ENCODE results near the gene KCNH1. TPM values are rescaled to one million over a fixed set of nuclear protein-coding genes. Genes with fewer than 3 reads are reported as not detected.

Gene KCNH1
- total and polyA plus RNA-seq, 9 of the 15 experiments (the other 6 are each of a cell fraction or from before 2014, with no cell fraction given): not detected

GRCh38 chr1:210777914-210778313, 356.0 kb downstream of the KCNH1 start:
- Histone ChIP-seq H3K79me2 (ENCODE audit: control insufficient read depth, insufficient read depth, low read length) (no peaks in the 10 kb centered on the region), H4K20me1 (replicated peaks; ENCODE audit: control insufficient read depth, insufficient read depth, low read length) (no peaks in the 10 kb centered on the region), H3K9me1 (ENCODE audit: control insufficient read depth, insufficient read depth, low read length) (no peaks in the 10 kb centered on the region), H3K9me3 (replicated peaks; ENCODE audit: control insufficient read depth, insufficient read depth, low read depth, low read length) (0 out of 2 replicates have a peak, but pooled peaks cover 1% of the 10 kb centered on the region), H3K9ac (ENCODE audit: insufficient read depth in 1 of 2, low read depth in 2 of 2, low read length in 2 of 2) (no peak overlapping the region), H3K4me1 (replicated peaks in 1 of 2; ENCODE audit: control insufficient read depth in 2 of 2, insufficient read depth in 2 of 2, low read length in 2 of 2) (no peaks in the 10 kb centered on the region), H3K4me2 (ENCODE audit: insufficient read depth, low read length) (no peak overlapping the region), H3K4me3 (no peak overlapping the region), H3K27me3 (ENCODE audit: control insufficient read depth in 2 of 2, insufficient read depth in 2 of 2, low read length in 2 of 2) (no peaks in the 10 kb centered on the region), H2AFZ (ENCODE audit: low read depth, low read length) (no peak overlapping the region), H3K36me3 (ENCODE audit: control insufficient read depth, insufficient read depth, low read length) (no peaks in the 10 kb centered on the region), H3K27ac (ENCODE audit: extremely low read depth, low read depth, low read length) (no peak overlapping the region)
- no peak for DNase-seq (ENCODE audit: extremely low read depth in 1 of 4, low spot score in 3 of 4)
- no peak for ATAC-seq
- in situ Hi-C loops (cut with MboI) (no loop called here), intact Hi-C loops (cut with micrococcal nuclease) (no loop called here)
- no peak for FAIRE-seq
- WGBS (ENCODE audit: insufficient coverage, low coverage, missing lambda C conversion rate): 2% methylated on average over 2 of the region's 2 CpGs
- ChIA-PET POLR2A (interaction anchor here (0.5 to 1.0 kb wide), 3 partner anchors 23 to 383 kb away, joined by 3 to 4 read pairs (median 3); no protein-coding TSS in a partner anchor), CTCF (ENCODE audit: low intra/inter-chr PET ratio) (no interaction called here)
- BruUV-seq (replicated peaks): no TSS peak
- no peak for TF ChIP-seq ZNF124 (CRISPR knock-in tag; IDR thresholded peaks at IDR 0.05)
- TF ChIP-seq PTRF (tag; IDR thresholded peaks at IDR 0.05): no peak
- TF ChIP-seq ESRRA (IDR thresholded peaks at IDR 0.05; ENCODE audit: borderline replicate concordance, low read depth): no peak
- TF ChIP-seq ZNF146 (CRISPR knock-in tag; IDR thresholded peaks at IDR 0.05; ENCODE audit: unreplicated experiment): no peak
- no peak for TF ChIP-seq NEUROD1 (IDR thresholded peaks at IDR 0.05; ENCODE audit: borderline replicate concordance, low read depth, low read length, partially characterized antibody)
- TF ChIP-seq GATAD2B (IDR thresholded peaks at IDR 0.05; ENCODE audit: borderline replicate concordance): no peak
- no peak for TF ChIP-seq SMAD3 (CRISPR knock-in tag; conservative IDR thresholded peaks at IDR 0.05)
- TF ChIP-seq MBD2 (IDR thresholded peaks at IDR 0.05; ENCODE audit: borderline replicate concordance, low read depth): no peak
- no peak for TF ChIP-seq HMGN3 (IDR thresholded peaks at IDR 0.05; ENCODE audit: borderline replicate concordance, extremely low read depth, insufficient read length, low read depth, low read length)
- TF ChIP-seq EGR1 (conservative IDR thresholded peaks at IDR 0.05): no peak
- no peak for TF ChIP-seq HEY1 (CRISPR knock-in tag; IDR thresholded peaks at IDR 0.05; ENCODE audit: borderline replicate concordance)
